Uterus (tissue), 2 donors: Measurements from ENCODE around the gene WEE1.

ENCODE experiments used
- POLR2A ChIP-seq, 2 donors: fragments of 450-650 bp; IDR thresholded peaks; one replicate each; pipeline ENCODE4 v1.6.1; 2016; ENCODE audit warnings: antibody characterized with exemption in 2 of 2, mild to moderate bottlenecking in 1 of 2, moderate library complexity in 1 of 2
- TF ChIP-seq, protein P1 (sequence below), 4 experiments: fragments of 200-600 bp in 2 of 4; fragments of 450-650 bp in 2 of 4; sonication (generic) in 2 of 4; IDR thresholded peaks; one replicate each; pipeline ENCODE4 v1.5.1; 2016 to 2019; ENCODE audit warnings: antibody characterized with exemption in 4 of 4, mild to moderate bottlenecking in 2 of 4, moderate library complexity in 1 of 4

DNA sequence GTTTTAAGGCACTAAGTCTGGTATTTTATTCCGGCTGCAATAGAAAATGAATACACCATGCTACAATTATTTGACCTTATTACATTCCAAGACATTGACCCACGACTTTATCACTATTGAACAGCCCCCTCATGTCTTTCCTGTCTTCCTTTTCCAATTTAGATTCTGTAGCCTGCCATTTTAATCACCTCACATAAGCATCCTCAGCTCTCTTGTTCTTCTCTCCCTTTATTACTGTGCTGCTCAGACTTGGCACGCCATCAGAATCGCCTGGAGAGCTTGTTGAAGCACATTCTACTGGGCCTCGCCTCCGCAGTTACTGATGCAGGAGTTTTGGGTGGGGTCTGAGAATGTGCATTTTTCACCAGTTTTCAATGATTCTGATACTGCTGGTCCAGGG lies 51.7 kb downstream of the WEE1 start:
- TF ChIP-seq, protein P1, sequence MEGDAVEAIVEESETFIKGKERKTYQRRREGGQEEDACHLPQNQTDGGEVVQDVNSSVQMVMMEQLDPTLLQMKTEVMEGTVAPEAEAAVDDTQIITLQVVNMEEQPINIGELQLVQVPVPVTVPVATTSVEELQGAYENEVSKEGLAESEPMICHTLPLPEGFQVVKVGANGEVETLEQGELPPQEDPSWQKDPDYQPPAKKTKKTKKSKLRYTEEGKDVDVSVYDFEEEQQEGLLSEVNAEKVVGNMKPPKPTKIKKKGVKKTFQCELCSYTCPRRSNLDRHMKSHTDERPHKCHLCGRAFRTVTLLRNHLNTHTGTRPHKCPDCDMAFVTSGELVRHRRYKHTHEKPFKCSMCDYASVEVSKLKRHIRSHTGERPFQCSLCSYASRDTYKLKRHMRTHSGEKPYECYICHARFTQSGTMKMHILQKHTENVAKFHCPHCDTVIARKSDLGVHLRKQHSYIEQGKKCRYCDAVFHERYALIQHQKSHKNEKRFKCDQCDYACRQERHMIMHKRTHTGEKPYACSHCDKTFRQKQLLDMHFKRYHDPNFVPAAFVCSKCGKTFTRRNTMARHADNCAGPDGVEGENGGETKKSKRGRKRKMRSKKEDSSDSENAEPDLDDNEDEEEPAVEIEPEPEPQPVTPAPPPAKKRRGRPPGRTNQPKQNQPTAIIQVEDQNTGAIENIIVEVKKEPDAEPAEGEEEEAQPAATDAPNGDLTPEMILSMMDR (IDR thresholded peaks at IDR 0.05) = no peak
- no peak for TF ChIP-seq POLR2A (IDR thresholded peaks at IDR 0.05)
